NOMO-1 treated with dmso at 0.1 percent for 144 hours (cell line): ENCODE measurements around the gene DLG2.

ENCODE experiments used
- DNase-seq: peaks from one replicate; lab custom pipeline; 2025; ENCODE audit not compliant: unreplicated experiment; lab: John Stamatoyannopoulos, UW

The DLG2 gene

DNA sequence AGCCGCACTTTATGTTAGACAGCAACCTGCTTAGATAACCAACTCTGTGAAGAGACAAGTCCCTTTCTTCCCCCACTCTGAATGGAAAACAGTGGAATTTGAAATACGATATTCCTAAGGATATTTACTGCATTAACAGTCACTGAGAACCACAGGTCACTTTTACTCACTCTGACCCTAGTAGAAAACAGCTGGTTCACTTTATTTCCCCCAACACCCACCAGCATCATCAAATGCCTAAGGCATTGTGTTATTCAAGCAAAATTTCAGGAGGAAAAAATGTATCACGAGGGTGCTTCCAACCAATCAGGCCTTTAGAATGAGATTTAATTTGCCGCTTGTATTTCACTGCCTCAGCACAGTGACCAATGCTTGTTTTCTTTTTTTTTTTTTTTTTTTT, 1206.9 kb downstream of the DLG2 start:
- no peak for DNase-seq

DNA sequence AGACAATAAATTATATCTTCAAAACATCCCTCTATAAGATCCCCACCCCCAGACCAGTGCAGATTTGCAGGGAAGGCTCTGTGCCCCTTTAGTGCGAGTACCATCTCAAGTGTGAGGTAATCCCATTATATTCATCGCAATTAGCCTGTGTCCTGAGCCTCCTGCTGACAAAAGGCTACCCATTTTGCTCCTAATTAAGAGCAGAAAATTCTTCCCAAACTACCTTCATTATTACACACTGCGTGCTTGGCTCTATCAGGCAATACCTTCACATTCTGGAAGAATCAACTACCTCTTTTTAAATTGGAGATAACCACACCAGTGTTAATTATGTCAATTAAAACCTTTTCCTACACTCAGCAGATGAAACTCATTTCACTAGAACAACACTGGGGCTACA, 1207.5 kb downstream of the DLG2 start:
- no peak for DNase-seq

DNA sequence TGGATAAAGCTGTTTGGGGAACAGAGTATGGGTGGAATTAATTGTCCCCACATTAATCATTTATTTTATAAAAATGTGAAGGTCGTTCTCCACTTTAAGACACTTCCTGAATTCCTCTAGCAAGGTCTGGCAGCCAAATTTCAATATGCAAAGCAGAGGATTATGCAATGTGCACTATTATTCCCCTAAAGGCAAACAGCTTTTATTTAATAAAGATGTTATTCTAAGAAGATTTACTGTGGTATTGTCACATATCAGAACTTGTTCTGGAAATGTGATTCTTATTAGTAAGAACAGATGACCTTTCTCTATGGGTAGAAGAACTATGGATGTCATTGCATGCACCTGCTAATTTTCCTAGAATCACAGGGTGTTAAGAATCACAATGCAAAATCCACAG, 1212.2 kb downstream of the DLG2 start:
- DNase-seq, result no peak

DNA sequence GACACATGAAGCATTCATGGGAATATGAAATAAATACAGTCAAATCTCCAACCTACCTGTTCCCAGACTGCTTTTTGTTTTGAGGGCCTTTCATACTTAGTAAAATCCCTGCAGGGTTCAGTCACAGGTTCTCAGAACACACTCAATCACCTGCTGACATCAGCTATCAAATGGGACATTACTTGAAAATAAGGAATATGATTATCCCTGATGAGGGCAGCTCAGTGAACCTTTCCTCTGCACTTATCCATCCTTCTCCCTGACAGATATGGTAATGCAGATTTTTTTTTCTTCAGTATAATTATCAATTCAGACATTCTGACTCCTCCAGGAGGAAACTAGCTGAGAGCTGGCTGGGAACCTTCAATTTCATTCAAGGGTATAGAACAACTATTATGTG, 1213.6 kb downstream of the DLG2 start:
- no peak for DNase-seq

- no peak for DNase-seq
Observed at GRCh38 chr11:84412862-84413261, 1214.3 kb downstream of the DLG2 start.

DNA sequence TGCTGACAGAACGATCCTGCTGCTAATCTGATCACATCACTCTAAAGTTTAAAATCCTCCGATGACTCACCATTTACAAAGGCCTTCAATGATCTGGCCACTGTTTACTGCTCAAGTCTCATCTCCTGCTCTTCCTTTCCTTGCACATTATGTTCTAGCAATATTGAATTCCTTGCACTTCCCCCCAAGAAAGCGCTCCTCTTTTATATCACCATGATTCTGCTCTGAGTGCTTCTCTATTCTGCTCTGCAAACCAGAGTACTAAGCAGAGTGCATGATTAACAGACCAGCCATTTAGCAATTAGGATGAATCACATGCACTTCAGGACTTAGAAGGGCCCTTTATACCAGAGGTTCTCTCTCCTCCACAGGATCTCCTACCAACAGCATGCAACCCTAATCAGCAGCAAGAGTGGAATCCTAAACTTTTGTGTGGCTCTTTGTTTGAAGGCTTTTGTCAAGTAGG, 1218.2 kb downstream of the DLG2 start:
- DNase-seq, result no peak

GRCh38 chr11:84407091-84407490, 1220.1 kb downstream of the DLG2 start:
- DNase-seq, result no peak

DNA sequence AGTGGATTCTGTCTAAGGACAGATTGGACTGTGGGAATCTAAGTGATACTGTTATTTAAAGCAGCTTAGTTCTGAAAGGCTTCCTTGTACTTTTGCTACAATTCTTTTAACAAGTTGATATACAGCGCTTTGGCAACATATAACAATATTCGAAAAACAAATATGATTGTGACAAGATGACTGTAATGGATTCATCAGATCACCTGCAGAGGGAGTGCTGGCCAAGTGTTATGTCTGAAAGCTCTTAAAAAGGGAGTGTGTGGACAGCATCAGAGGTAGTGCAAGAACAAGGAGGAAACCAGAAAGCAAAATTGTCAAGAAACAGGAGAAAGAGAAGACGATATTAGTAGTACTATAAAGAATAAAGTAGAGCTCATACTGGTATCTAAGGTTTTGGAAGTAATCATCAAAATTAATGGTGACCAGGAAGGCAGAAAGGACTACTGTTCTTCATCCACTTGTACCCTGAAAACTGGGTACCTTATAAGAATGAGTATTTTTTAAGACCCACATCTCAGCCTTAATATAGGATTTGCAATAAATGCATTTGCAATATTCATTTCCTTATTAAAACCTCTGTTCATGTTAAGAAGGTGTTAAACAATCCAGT, 1229.0 kb downstream of the DLG2 start:
- DNase-seq, result peak; percentile 21

DNA sequence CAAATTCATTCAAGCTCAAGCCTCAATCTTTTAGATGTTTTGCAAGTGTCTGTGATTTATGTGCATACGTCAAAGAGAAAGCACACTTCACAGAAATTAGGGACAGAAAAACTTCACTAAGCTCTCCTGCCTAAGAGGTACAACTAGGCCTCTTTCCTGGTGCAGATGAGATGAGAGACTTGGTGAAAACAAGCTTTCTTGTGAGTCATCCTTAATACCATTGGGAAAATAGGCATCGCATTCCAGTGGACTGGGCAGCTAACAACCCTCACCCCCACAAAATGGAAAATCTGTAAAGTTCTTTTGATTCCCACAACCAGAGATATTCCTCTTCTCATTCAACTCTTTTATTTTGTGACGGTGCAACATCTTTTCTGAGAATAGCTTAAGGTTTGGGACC, 1230.6 kb downstream of the DLG2 start:
- DNase-seq, result no peak

DNA sequence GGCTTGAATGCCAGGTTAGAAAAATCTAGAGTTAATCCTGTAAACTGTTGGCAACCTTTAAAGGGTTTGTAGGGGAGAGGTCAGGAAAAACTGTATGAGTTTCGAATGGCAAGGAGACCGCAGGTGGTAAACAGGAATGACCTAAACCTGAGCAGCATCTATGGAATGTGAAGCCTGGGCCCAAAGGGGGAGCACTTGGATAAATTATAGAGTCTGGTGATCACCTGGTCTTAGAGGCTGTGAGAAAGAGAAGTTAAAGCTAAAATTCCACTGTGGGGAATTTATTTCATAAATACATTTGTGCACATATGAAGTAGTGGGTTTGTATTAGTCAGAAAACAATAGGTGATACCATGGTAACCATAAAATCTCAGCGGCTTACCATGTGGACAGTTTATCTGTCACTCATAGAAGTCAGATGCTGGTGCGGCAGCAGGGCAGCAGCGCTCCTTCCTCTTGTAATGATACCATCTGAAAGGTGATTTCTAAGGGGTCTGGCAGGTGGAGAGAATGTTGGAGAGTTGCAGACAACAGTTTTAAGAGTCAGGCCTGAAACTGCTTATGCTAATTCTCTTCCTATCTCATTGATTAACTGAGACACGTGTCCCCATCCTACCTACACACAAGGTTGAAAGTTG, 1236.6 kb downstream of the DLG2 start:
- no peak for DNase-seq

DNA sequence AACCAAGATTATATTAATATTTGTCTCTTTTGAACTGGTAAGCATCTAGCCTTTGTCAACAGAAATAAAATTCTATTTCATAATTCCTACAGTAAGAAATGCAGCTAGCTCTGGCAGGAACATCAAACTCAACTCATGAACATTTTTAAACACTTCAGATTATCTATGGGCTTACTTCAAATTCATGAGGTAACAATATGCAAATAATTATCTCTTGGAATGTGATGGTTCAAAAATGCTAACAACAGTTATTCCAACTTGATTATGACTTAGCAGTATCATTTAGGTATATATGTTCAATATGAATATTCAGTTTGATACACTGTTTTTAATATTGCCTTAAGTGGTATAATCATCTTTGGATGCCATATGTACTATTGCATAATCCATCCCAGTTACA, 1237.4 kb downstream of the DLG2 start:
- no peak for DNase-seq

- DNase-seq, result no peak
Observed at GRCh38 chr11:84384731-84385130, 1242.4 kb downstream of the DLG2 start.

- DNase-seq, result no peak
Observed at GRCh38 chr11:84383576-84383975, 1243.6 kb downstream of the DLG2 start.

- no peak for DNase-seq
Observed at GRCh38 chr11:84381666-84382065, 1245.5 kb downstream of the DLG2 start.

- DNase-seq, result no peak
Observed at GRCh38 chr11:84372381-84372950, 1254.7 kb downstream of the DLG2 start.

GRCh38 chr11:84358034-84358433, 1269.1 kb downstream of the DLG2 start:
- DNase-seq, result no peak

DNA sequence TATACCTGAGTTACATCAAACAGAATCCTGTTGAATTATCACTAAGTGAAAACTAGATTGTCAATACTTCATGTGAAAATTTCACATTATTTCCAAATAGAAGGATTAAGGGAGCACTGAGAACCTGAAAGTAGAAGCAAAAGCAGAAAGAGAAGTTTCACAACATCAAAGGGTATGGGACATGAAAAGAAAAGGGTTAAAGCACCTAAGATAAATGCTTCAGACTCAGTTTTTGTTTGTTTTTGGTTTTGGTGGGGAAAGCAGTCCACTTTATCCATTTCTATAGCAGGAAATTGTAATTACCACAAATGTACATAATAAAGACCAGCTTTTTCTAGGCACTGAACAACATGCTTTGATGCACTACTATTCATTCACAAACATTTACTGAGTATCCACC, 1271.2 kb downstream of the DLG2 start:
- DNase-seq, result no peak

GRCh38 chr11:84345597-84345996, 1281.5 kb downstream of the DLG2 start:
- DNase-seq, result no peak

DNA sequence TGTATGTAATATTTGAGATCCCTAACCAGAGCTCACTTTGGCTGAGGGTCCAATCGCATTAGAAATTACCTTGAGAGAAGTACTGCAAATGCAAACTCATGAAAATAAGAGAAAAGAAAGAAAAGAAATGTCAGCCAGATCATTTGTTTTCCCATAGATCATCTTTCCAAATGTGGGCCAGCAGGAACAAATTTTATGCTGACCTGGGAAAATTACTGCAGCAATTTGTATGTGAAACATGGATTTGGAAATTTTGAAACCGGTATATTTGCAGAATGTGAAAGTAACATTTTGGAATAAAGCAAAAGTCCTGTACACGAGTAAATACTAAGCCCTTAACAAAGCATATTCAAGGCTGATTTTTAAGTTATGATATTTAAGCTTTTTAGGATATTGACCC, 1282.1 kb downstream of the DLG2 start:
- DNase-seq, result no peak

DNA sequence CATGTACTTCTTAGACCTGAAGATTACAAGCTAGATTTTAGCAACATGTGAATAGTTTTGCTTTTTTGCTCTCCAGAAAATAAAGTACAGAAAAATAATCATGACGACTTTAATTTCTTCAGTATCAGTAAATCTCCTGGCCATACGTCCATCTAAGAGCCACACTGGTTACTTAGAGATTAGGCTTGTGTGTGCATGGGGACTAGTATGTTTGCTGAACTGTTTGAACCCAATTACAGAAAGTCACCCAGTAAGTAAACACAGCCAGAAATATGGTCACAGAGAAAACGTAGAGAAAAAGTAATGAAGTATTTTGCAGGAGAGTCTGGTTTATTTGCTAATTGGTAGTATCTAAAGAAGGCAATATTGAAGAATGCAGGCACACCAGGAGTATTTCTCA, 1287.3 kb downstream of the DLG2 start:
- no peak for DNase-seq

DNA sequence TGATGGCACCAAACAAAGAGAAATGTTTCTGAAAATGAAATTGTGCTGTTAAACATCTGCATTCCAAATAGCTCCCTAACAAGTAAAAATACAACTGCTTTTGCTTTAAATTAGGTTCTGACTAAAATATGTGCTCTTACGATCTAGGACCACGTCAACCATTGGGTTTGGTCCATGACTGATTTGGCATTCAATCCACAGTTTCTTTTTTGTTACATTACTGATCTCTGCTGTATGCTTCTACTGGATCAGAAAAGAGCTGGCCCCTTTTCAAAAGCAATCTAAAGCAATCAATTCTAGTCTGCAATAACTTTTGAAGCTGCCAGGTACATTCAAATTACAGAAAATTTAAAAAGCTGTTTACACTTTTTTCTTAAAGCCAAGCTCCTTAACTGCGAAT, 1293.9 kb downstream of the DLG2 start:
- no peak for DNase-seq

DNA sequence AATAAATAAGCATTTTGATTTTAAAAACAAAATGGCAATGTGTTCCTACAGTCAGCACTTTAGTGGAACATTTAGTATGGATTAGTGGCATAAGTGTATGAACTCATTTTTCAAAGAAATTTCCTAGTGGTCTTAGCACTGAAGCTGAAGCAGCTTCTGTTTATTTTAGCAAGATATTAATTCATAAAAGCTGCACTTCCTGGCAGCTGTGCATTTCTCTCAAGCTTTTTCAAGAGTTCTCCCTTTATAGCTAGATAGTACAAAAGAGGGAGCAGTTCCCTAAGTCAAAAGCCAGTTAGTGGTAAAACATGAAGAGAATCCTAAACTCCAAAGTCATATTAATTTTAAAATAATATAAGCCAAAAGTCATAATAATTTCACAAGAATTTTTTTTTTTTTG, 1304.9 kb downstream of the DLG2 start:
- DNase-seq, result no peak

DNA sequence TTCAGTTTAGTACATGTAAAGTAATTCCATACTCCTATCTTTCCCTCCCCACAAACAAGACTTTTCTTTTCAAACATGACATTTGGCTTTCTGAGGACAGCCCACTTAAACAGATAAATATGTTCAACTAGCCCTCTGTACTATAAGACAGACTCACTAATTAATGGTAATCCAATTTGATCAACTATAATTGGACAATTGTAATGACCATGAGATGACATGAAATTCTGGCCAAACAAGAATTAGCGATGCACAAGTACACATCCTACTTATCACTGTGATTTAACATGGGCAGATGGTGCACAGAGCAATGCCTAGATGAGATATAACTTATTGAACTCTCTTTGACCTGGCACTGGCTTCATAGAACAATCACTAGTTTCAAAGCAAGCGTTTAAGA, 1307.3 kb downstream of the DLG2 start:
- no peak for DNase-seq
